ENCODE measurements around the gene CGRRF1.

DNA sequence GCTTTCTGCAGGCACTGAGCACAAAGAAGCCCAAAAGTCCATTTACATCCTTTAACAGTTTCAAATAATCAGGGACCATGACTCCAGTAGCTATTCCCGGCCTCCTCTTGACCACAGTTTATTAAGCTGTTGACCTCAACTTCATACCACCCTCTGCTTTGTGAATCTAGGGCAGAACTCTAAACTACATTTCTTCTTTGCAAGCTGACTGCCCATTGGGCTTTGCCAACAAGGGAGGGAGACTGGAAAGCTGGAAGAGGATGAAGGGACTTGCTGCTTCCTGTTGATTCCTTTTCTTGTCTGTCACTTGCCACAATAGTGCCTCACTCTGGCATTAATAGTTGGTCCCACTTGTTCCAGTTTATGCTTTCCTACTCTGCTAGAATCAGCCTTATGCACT lies 2.7 kb downstream of the CGRRF1 start:
- TF ChIP-seq ZZZ3 (IDR thresholded peaks at IDR 0.05), result no peak
- TF ChIP-seq, protein P1, sequence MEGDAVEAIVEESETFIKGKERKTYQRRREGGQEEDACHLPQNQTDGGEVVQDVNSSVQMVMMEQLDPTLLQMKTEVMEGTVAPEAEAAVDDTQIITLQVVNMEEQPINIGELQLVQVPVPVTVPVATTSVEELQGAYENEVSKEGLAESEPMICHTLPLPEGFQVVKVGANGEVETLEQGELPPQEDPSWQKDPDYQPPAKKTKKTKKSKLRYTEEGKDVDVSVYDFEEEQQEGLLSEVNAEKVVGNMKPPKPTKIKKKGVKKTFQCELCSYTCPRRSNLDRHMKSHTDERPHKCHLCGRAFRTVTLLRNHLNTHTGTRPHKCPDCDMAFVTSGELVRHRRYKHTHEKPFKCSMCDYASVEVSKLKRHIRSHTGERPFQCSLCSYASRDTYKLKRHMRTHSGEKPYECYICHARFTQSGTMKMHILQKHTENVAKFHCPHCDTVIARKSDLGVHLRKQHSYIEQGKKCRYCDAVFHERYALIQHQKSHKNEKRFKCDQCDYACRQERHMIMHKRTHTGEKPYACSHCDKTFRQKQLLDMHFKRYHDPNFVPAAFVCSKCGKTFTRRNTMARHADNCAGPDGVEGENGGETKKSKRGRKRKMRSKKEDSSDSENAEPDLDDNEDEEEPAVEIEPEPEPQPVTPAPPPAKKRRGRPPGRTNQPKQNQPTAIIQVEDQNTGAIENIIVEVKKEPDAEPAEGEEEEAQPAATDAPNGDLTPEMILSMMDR (IDR thresholded peaks at IDR 0.05 in 2 of 3, conservative IDR thresholded peaks at IDR 0.05 in 1 of 3; ENCODE audit: insufficient read depth in 2 of 3, low read depth in 1 of 3, low read length in 3 of 3), result no peak
- no peak for TF ChIP-seq ZFP36 (IDR thresholded peaks at IDR 0.05; ENCODE audit: low read depth, low read length, partially characterized antibody)
- TF ChIP-seq BRCA1 (IDR thresholded peaks at IDR 0.05), result no peak
- TF ChIP-seq BRCA1 (CRISPR knock-in tag; IDR thresholded peaks at IDR 0.05), result no peak
- TF ChIP-seq ZNF717 (CRISPR knock-in tag; IDR thresholded peaks at IDR 0.05), result no peak
- TF ChIP-seq, protein P2, sequence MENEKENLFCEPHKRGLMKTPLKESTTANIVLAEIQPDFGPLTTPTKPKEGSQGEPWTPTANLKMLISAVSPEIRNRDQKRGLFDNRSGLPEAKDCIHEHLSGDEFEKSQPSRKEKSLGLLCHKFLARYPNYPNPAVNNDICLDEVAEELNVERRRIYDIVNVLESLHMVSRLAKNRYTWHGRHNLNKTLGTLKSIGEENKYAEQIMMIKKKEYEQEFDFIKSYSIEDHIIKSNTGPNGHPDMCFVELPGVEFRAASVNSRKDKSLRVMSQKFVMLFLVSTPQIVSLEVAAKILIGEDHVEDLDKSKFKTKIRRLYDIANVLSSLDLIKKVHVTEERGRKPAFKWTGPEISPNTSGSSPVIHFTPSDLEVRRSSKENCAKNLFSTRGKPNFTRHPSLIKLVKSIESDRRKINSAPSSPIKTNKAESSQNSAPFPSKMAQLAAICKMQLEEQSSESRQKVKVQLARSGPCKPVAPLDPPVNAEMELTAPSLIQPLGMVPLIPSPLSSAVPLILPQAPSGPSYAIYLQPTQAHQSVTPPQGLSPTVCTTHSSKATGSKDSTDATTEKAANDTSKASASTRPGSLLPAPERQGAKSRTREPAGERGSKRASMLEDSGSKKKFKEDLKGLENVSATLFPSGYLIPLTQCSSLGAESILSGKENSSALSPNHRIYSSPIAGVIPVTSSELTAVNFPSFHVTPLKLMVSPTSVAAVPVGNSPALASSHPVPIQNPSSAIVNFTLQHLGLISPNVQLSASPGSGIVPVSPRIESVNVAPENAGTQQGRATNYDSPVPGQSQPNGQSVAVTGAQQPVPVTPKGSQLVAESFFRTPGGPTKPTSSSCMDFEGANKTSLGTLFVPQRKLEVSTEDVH (IDR thresholded peaks at IDR 0.05; ENCODE audit: low read depth, partially characterized antibody), result no peak
- TF ChIP-seq, protein P3, sequence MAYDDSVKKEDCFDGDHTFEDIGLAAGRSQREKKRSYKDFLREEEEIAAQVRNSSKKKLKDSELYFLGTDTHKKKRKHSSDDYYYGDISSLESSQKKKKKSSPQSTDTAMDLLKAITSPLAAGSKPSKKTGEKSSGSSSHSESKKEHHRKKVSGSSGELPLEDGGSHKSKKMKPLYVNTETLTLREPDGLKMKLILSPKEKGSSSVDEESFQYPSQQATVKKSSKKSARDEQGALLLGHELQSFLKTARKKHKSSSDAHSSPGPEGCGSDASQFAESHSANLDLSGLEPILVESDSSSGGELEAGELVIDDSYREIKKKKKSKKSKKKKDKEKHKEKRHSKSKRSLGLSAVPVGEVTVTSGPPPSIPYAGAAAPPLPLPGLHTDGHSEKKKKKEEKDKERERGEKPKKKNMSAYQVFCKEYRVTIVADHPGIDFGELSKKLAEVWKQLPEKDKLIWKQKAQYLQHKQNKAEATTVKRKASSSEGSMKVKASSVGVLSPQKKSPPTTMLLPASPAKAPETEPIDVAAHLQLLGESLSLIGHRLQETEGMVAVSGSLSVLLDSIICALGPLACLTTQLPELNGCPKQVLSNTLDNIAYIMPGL (CRISPR knock-in tag; IDR thresholded peaks at IDR 0.05), result no peak
- no peak for TF ChIP-seq SMARCE1 (IDR thresholded peaks at IDR 0.05)
- TF ChIP-seq, protein P4, sequence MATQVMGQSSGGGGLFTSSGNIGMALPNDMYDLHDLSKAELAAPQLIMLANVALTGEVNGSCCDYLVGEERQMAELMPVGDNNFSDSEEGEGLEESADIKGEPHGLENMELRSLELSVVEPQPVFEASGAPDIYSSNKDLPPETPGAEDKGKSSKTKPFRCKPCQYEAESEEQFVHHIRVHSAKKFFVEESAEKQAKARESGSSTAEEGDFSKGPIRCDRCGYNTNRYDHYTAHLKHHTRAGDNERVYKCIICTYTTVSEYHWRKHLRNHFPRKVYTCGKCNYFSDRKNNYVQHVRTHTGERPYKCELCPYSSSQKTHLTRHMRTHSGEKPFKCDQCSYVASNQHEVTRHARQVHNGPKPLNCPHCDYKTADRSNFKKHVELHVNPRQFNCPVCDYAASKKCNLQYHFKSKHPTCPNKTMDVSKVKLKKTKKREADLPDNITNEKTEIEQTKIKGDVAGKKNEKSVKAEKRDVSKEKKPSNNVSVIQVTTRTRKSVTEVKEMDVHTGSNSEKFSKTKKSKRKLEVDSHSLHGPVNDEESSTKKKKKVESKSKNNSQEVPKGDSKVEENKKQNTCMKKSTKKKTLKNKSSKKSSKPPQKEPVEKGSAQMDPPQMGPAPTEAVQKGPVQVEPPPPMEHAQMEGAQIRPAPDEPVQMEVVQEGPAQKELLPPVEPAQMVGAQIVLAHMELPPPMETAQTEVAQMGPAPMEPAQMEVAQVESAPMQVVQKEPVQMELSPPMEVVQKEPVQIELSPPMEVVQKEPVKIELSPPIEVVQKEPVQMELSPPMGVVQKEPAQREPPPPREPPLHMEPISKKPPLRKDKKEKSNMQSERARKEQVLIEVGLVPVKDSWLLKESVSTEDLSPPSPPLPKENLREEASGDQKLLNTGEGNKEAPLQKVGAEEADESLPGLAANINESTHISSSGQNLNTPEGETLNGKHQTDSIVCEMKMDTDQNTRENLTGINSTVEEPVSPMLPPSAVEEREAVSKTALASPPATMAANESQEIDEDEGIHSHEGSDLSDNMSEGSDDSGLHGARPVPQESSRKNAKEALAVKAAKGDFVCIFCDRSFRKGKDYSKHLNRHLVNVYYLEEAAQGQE (IDR thresholded peaks at IDR 0.05; ENCODE audit: borderline replicate concordance), result no peak
- TF ChIP-seq, protein P4 (CRISPR knock-in tag; IDR thresholded peaks at IDR 0.05; ENCODE audit: low read depth), result no peak
- no peak for TF ChIP-seq RHOXF2B (CRISPR knock-in tag; conservative IDR thresholded peaks at IDR 0.05)
- no peak for TF ChIP-seq HMGN3 (IDR thresholded peaks at IDR 0.05; ENCODE audit: borderline replicate concordance, extremely low read depth, insufficient read length, low read depth, low read length)
- no peak for TF ChIP-seq HDAC2 (IDR thresholded peaks at IDR 0.05)
- no peak for TF ChIP-seq ZNF212 (CRISPR knock-in tag; IDR thresholded peaks at IDR 0.05)
- TF ChIP-seq ZBTB8A (IDR thresholded peaks at IDR 0.05; ENCODE audit: partially characterized antibody), result no peak

All from K562 (cell line).